Measurements from ENCODE around the gene POLR2B. TPM values are rescaled to one million over a fixed set of nuclear protein-coding genes. Genes with fewer than 3 reads are reported as not detected.

The POLR2B gene
- total and polyA plus RNA-seq, 2 of the 8 experiments (the other 6 are each of a cell fraction or from before 2014, with no cell fraction given), result 59.3 to 115 TPM

DNA sequence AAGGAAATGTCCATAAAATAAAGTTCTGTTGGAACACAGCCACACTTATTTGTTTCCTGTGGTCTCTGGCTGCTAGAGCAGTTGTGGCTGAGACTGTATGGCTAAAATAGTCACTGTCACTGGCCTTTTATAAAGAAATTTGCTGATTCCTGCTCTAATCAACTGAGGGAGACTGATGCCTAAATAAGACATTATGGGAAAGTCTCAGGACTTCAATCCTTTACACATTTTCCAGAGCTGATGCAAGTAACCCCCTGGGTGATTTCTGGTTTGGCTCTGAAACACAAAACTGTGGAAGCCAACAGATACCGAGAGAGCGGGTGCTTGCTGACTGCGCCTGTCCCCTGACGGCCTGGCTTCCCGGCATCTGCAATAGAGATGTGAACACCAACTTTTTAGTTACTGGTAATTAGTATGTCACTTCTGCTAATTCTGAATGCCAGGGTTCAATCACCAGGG, 64.0 kb downstream of the POLR2B start (continued):
- no peak for TF ChIP-seq CHD7 (IDR thresholded peaks at IDR 0.05; ENCODE audit: insufficient replicate concordance, low read length)
- TF ChIP-seq ZNF274 (IDR thresholded peaks at IDR 0.05; ENCODE audit: borderline replicate concordance, extremely low read depth, low read length), result no peak
- TF ChIP-seq YY1 (IDR thresholded peaks at IDR 0.05; ENCODE audit: low read depth, low read length), result no peak
- no peak for TF ChIP-seq ASH2L (IDR thresholded peaks at IDR 0.05; ENCODE audit: low read length)
- no peak for TF ChIP-seq JUN (IDR thresholded peaks at IDR 0.05; ENCODE audit: low read depth, low read length)
- no peak for TF ChIP-seq E2F6 (IDR thresholded peaks at IDR 0.05)
